DOHH2 (cell line): ENCODE measurements around the gene ZNF467.

Experiments
- EZH2phosphoT487 ChIP-seq: fragments of 200-600 bp; sonication (generic); IDR thresholded peaks from 2 replicates; pipeline ENCODE4 v1.6.1; 2017; ENCODE audit warnings: borderline replicate concordance, mild to moderate bottlenecking, antibody characterized with exemption, low read length, moderate library complexity, mixed read lengths
- TF ChIP-seq, protein P1 (sequence below): fragments of 200-600 bp; sonication (generic); IDR thresholded peaks from one replicate; pipeline ENCODE4 v1.5.1; 2014; ENCODE audit warnings: antibody characterized with exemption, mild to moderate bottlenecking, low read depth, low read length; ENCODE audit not compliant: poor library complexity, severe bottlenecking

DNA sequence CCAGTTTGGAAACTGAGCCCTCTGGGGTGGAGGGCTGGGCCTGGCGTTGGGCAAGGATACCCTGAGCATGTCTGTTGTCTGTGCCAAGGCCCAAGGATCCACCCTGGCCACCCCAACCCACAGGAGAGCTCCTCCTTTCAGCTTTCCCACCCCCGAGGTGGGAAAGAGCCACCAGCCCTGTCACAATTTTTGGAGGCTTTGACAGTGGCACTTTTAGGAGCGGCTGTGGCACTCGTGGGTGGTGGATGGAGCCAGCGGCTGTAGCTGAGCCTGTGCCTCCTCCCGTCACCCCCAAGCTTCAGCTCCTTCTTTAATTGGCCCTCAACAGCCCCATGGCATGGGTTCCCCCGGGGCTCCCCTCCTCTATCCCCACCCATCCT lies 46.6 kb upstream of the ZNF467 start:
- TF ChIP-seq, protein P1, sequence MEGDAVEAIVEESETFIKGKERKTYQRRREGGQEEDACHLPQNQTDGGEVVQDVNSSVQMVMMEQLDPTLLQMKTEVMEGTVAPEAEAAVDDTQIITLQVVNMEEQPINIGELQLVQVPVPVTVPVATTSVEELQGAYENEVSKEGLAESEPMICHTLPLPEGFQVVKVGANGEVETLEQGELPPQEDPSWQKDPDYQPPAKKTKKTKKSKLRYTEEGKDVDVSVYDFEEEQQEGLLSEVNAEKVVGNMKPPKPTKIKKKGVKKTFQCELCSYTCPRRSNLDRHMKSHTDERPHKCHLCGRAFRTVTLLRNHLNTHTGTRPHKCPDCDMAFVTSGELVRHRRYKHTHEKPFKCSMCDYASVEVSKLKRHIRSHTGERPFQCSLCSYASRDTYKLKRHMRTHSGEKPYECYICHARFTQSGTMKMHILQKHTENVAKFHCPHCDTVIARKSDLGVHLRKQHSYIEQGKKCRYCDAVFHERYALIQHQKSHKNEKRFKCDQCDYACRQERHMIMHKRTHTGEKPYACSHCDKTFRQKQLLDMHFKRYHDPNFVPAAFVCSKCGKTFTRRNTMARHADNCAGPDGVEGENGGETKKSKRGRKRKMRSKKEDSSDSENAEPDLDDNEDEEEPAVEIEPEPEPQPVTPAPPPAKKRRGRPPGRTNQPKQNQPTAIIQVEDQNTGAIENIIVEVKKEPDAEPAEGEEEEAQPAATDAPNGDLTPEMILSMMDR, result no peak
- TF ChIP-seq EZH2phosphoT487, result no peak
